ENCODE measurements around the gene CTRB1.

CTRB1 gene

GRCh38 chr16:75188832-75189477 is 29.8 kb upstream of the CTRB1 start:
- TF ChIP-seq ZFX (IDR thresholded peaks at IDR 0.05; ENCODE audit: borderline replicate concordance): no peak
- no peak for TF ChIP-seq CTCF (IDR thresholded peaks at IDR 0.05)
- H3K27ac ChIP-seq: no peak overlapping the region

GRCh38 chr16:75189638-75190245 is 29.0 kb upstream of the CTRB1 start:
- H3K27ac ChIP-seq: no peak overlapping the region
- no peak for TF ChIP-seq ZFX (IDR thresholded peaks at IDR 0.05; ENCODE audit: borderline replicate concordance)
- no peak for TF ChIP-seq CTCF (IDR thresholded peaks at IDR 0.05)

- H3K27ac ChIP-seq: no peak overlapping the region
- TF ChIP-seq CTCF (IDR thresholded peaks at IDR 0.05) (no peak), ZFX (IDR thresholded peaks at IDR 0.05; ENCODE audit: borderline replicate concordance) (no peak)
Measured at GRCh38 chr16:75192606-75193264, 26.1 kb upstream of the CTRB1 start.

- TF ChIP-seq ZFX (IDR thresholded peaks at IDR 0.05; ENCODE audit: borderline replicate concordance): no peak
- no peak for TF ChIP-seq CTCF (IDR thresholded peaks at IDR 0.05)
- H3K27ac ChIP-seq: no peak overlapping the region
Measured at GRCh38 chr16:75193265-75193650, 25.5 kb upstream of the CTRB1 start.

GRCh38 chr16:75193730-75194444 is 24.9 kb upstream of the CTRB1 start:
- TF ChIP-seq ZFX (IDR thresholded peaks at IDR 0.05; ENCODE audit: borderline replicate concordance) (no peak), CTCF (IDR thresholded peaks at IDR 0.05) (no peak)
- no peak overlapping the region for H3K27ac ChIP-seq

- H3K27ac ChIP-seq: no peak overlapping the region
- TF ChIP-seq ZFX (IDR thresholded peaks at IDR 0.05; ENCODE audit: borderline replicate concordance) (no peak), CTCF (IDR thresholded peaks at IDR 0.05) (no peak)
Measured at GRCh38 chr16:75195811-75196790, 22.7 kb upstream of the CTRB1 start.
